HFFc6 (cell line): Measurements from ENCODE around the gene ATP13A1. TPM values are rescaled to one million over a fixed set of nuclear protein-coding genes. Genes with fewer than 3 reads are reported as not detected.
"Not testable (repeated sequence)": the region's sequence is repeated elsewhere in the genome, so short reads cannot be mapped to it uniquely, and the experiment has no call there.

Experiments used
- DNase-seq: peaks from one replicate; pipeline ENCODE4 v3.0.0-alpha.2; 2018
- H3K27ac Mint-ChIP-seq: 2 replicates; pipeline ENCODE4 v1.8.0; 2020; ENCODE audit warnings: mild to moderate bottlenecking, mixed read lengths
- H3K27me3 Mint-ChIP-seq: 2 replicates; pipeline ENCODE4 v1.8.0; 2021; ENCODE audit warnings: mild to moderate bottlenecking, moderate library complexity, mixed read lengths; ENCODE audit not compliant: insufficient read depth
- H3K36me3 Mint-ChIP-seq: 2 replicates; pipeline ENCODE4 v1.8.0; 2021; ENCODE audit warnings: low read depth, mixed read lengths
- H3K4me1 Mint-ChIP-seq: 2 replicates; pipeline ENCODE4 v1.8.0; 2020; ENCODE audit warnings: low read depth, mixed read lengths
- H3K4me3 Mint-ChIP-seq: 2 replicates; pipeline ENCODE4 v1.8.0; 2020; ENCODE audit warnings: mild to moderate bottlenecking, moderate library complexity, mixed read lengths
- H3K9me3 Mint-ChIP-seq: 2 replicates; pipeline ENCODE4 v1.8.0; 2020; ENCODE audit warnings: mild to moderate bottlenecking, mixed read lengths
- total RNA-seq, 6 experiments: library from RNA; stranded (reverse); fragmentation: NEBNext Ultra II Directional; extraction: Animal tissue kit (Norgen Biotek cat#: 25700); gene quantifications; 2 replicates in 1 of 6; 3 replicates in 5 of 6; pipeline ENCODE4 v1.2.3, GENCODE V29; 2021
- TF ChIP-seq, protein P1 (sequence below): fragments of 200-600 bp; sonication (generic); IDR thresholded peaks from 2 replicates; pipeline ENCODE4 v1.5.0; 2021; ENCODE audit warnings: antibody characterized with exemption, mild to moderate bottlenecking

The ATP13A1 gene
- total RNA-seq, 6 experiments from 2014 or later, result 56.5 to 76.3 (median 61.3) TPM

DNA sequence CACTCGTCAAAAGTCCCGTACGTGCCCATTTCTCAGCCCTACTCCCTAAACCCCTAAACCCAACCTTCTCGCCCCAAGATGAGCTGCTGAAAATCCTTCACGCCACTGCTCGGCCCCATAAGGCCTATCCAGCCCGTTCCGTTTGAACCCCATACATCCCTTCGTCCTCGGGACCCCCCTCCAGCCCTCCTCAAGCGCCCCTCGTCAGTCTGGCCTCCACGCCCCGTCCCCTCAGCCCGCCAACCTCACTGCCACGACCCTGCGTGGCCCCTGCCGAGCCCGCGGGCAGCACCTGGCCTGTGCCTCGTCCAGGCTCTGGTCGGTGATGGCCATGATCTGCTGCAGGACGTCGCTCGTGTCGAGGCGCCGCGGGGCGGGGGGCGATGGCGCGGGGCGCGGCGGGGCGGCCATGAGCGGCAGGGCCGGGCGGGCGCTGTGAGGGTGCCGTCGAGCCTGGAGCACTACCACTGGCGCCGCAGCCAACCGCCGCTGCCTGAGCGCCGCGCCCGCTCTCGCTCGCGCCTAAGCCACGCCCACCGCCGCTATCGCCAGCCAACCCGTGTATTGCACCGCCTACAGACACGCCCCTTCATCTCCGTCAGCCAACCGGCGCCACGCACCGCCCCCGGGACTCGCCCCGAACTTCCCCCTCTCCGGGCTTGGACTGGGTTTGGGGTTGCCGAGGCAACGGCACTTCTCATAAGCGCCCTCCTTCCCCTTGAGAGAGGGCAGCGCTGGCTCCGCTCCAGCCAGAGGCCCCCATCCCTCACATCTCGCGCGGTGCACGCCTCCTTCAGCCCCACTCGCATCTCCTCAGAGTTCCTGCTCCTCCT is 45.0 kb downstream of the ATP13A1 start, which contains the start of gene PBX4:
TSS of gene PBX4 (minus strand) at position 469 of the 833 bp plus-strand sequence. CDS start at position 411, 58 bp downstream.
- Mint-ChIP-seq H3K27ac (peak within 1 kb of the TSS; percentile 13), H3K36me3 (no peaks in the 10 kb centered on the region), H3K27me3 (peaks cover 7% of the 10 kb centered on the region), H3K4me1 (peaks cover 32% of the 10 kb centered on the region), H3K4me3 (peak within 1 kb of the TSS; percentile 74), H3K9me3 (no peaks in the 10 kb centered on the region)
- peak; percentile 68 for DNase-seq
- TF ChIP-seq, protein P1, sequence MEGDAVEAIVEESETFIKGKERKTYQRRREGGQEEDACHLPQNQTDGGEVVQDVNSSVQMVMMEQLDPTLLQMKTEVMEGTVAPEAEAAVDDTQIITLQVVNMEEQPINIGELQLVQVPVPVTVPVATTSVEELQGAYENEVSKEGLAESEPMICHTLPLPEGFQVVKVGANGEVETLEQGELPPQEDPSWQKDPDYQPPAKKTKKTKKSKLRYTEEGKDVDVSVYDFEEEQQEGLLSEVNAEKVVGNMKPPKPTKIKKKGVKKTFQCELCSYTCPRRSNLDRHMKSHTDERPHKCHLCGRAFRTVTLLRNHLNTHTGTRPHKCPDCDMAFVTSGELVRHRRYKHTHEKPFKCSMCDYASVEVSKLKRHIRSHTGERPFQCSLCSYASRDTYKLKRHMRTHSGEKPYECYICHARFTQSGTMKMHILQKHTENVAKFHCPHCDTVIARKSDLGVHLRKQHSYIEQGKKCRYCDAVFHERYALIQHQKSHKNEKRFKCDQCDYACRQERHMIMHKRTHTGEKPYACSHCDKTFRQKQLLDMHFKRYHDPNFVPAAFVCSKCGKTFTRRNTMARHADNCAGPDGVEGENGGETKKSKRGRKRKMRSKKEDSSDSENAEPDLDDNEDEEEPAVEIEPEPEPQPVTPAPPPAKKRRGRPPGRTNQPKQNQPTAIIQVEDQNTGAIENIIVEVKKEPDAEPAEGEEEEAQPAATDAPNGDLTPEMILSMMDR, result no peak

GRCh38 chr19:19615086-19615485 is 48.4 kb downstream of the ATP13A1 start:
- DNase-seq, result peak; percentile 29
- no peaks in the 10 kb centered on the region for H3K36me3 Mint-ChIP-seq
- H3K27me3 Mint-ChIP-seq, result peaks cover 7% of the 10 kb centered on the region
- TF ChIP-seq, protein P1, result no peak
- H3K27ac Mint-ChIP-seq, result peak overlapping the region; percentile 9; the same call in 1 of the 2 replicates
- no peaks in the 10 kb centered on the region for H3K9me3 Mint-ChIP-seq
- H3K4me3 Mint-ChIP-seq, result no peak overlapping the region
- peaks cover 34% of the 10 kb centered on the region for H3K4me1 Mint-ChIP-seq

DNA sequence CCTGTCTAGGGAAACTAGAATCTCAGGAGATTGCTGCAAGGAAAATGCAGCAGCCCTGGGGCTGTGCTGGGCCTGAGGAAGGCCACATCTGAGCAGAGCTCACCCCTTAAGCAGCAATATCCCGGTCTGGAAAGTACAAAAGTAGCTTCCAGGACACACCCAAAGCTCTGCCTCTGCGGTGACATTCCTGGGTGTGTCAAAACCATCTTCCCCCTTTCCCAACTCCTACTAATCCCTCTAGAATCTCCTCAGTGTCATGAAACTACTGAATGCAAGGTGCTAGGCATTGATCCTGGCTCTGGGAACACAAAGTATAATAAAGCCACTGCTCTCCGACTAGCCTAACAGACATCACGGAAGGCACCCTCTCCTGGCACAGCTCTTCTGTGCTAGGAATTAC is 50.0 kb downstream of the ATP13A1 start:
- no peaks in the 10 kb centered on the region for H3K9me3 Mint-ChIP-seq
- peak; percentile 11 for DNase-seq
- H3K27ac Mint-ChIP-seq, result no peak overlapping the region; the same call in 1 of the 2 replicates
- TF ChIP-seq, protein P1, result no peak
- H3K36me3 Mint-ChIP-seq, result no peaks in the 10 kb centered on the region
- H3K4me1 Mint-ChIP-seq, result peaks cover 24% of the 10 kb centered on the region
- H3K4me3 Mint-ChIP-seq, result no peak overlapping the region
- H3K27me3 Mint-ChIP-seq, result peaks cover 2% of the 10 kb centered on the region

GRCh38 chr19:19610376-19611202 is 52.9 kb downstream of the ATP13A1 start:
- no peak for DNase-seq

DNA sequence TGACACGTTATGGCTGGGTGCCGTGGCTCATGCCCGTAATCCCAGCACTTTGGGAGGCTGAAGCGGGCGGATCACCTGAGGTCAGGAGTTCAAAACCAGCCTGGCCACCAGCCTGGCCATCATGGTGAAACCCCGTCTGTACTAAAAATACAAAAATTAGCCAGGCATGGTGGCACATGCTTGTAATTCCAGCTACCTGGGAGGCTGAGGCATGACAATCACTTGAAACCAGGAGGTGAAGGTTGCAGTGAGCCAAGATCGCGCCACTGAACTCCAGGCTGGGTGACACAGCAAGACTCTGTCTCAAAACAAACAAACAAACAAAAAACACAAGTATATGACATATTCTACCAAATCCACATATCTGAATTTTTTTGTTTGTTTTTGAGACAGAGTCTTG is 56.8 kb downstream of the ATP13A1 start:
- not testable (repeated sequence) for H3K27ac Mint-ChIP-seq, H3K4me1 Mint-ChIP-seq, H3K36me3 Mint-ChIP-seq, H3K27me3 Mint-ChIP-seq, H3K9me3 Mint-ChIP-seq, DNase-seq, H3K4me3 Mint-ChIP-seq

More at GRCh38 chr19:19610376-19611202, 52.9 kb downstream of the ATP13A1 start:
- Mint-ChIP-seq H3K27ac (no peak overlapping the region), H3K9me3 (no peaks in the 10 kb centered on the region), H3K4me1 (peaks cover 19% of the 10 kb centered on the region), H3K4me3 (no peak overlapping the region), H3K36me3 (no peaks in the 10 kb centered on the region), H3K27me3 (no peaks in the 10 kb centered on the region; the same call in none of the 2 replicates)
- TF ChIP-seq, protein P1, result no peak
